H1 (cell line): ENCODE measurements around the gene GULP1.

Experiments
- EZH2 ChIP-seq: fragments of 200-600 bp; sonication (generic); IDR thresholded peaks from 2 replicates; pipeline ENCODE4 v1.7.1; 2012; ENCODE audit warnings: low read depth, mild to moderate bottlenecking, moderate library complexity, low read length, inconsistent platforms; ENCODE audit not compliant: severe bottlenecking
- GABPA ChIP-seq: IDR thresholded peaks from 2 replicates; pipeline ENCODE4 v1.6.1; 2011; ENCODE audit warnings: mild to moderate bottlenecking, low read length, moderate library complexity, borderline replicate concordance; ENCODE audit not compliant: insufficient read depth
- GTF2F1 ChIP-seq: IDR thresholded peaks from 2 replicates; pipeline ENCODE4 v1.6.1; 2012; ENCODE audit warnings: low read depth, low read length, improper control_type of control experiment, borderline replicate concordance
- JUN ChIP-seq: IDR thresholded peaks from 2 replicates; pipeline ENCODE4 v1.6.1; 2011; ENCODE audit warnings: low read depth, mild to moderate bottlenecking, improper control_type of control experiment, low read length
- POLR2A ChIP-seq, 2 experiments: IDR thresholded peaks; 1 replicate in 1 of 2; 2 replicates in 1 of 2; pipeline ENCODE4 v1.6.1; 2011; ENCODE audit warnings: low read depth in 2 of 2, low read length in 2 of 2, mild to moderate bottlenecking in 2 of 2; ENCODE audit errors: control extremely low read depth in 1 of 2
- RBBP5 ChIP-seq: IDR thresholded peaks from 2 replicates; pipeline ENCODE4 v1.7.1; 2012; ENCODE audit warnings: low read depth, mild to moderate bottlenecking, inconsistent platforms, low read length, moderate library complexity, borderline replicate concordance
- SAP30 ChIP-seq: fragments of 300-600 bp; sonication (generic); IDR thresholded peaks from 2 replicates; pipeline ENCODE4 v1.7.1; 2012; ENCODE audit warnings: low read length, moderate library complexity, mild to moderate bottlenecking, inconsistent platforms; ENCODE audit not compliant: insufficient read depth, insufficient replicate concordance
- SIN3A ChIP-seq, 2 experiments: IDR thresholded peaks in 1 of 2; conservative IDR thresholded peaks in 1 of 2; 2 replicates each; pipeline ENCODE4 v1.6.1; 2011 to 2012; ENCODE audit warnings: low read length in 2 of 2, improper control_type of control experiment in 1 of 2, low read depth in 1 of 2, mild to moderate bottlenecking in 1 of 2
- SIX5 ChIP-seq: IDR thresholded peaks from 2 replicates; pipeline ENCODE4 v1.6.1; 2011; ENCODE audit warnings: mild to moderate bottlenecking, low read depth, low read length
- SUZ12 ChIP-seq: fragments of 200-600 bp; sonication (generic); IDR thresholded peaks from 2 replicates; pipeline ENCODE4 v1.6.1; 2012; ENCODE audit warnings: mild to moderate bottlenecking, inconsistent platforms, low read length, moderate library complexity, mixed read lengths
- TF ChIP-seq, protein P1 (sequence below), 3 experiments: IDR thresholded peaks; 1 replicate in 2 of 3; 2 replicates in 1 of 3; pipeline versions ENCODE4 v1.5.1 to v1.6.1; 2011; ENCODE audit warnings: low read length in 3 of 3, mild to moderate bottlenecking in 3 of 3, inconsistent platforms in 2 of 3, low read depth in 1 of 3, moderate library complexity in 1 of 3; ENCODE audit not compliant: insufficient read depth in 1 of 3; ENCODE audit errors: control extremely low read depth in 1 of 3
- TF ChIP-seq, protein P2 (sequence below): IDR thresholded peaks from 2 replicates; pipeline ENCODE4 v1.6.1; 2011; ENCODE audit warnings: low read length, improper control_type of control experiment
- TF ChIP-seq, protein P3 (sequence below): IDR thresholded peaks from 2 replicates; pipeline ENCODE4 v1.6.1; 2012; ENCODE audit warnings: inconsistent platforms
- TF ChIP-seq, protein P4 (sequence below): IDR thresholded peaks from 2 replicates; pipeline ENCODE4 v1.6.1; 2011; ENCODE audit warnings: low read depth, mild to moderate bottlenecking, low read length; ENCODE audit not compliant: insufficient read depth

DNA sequence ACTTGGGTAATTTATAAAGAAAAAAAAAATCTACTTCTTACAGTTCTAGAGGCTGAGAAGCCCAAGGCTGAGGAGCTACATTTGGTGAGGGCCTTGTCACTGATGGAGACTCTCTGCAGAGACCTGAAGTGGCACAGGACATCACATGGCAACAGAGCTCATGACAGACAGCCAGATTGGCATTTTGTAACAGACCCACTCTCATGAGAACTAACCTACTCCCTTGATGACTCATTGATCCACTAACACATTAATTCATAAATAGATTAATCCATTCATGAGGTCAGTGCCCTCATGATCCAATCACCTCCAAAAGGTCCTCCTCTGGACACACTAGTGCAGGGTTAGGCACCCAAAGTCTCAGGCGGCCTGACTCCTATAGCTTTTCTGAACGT is 318.4 kb downstream of the GULP1 start:
- TF ChIP-seq POLR2A (IDR thresholded peaks at IDR 0.05; ENCODE audit: control extremely low read depth in 1 of 2, low read depth in 2 of 2, low read length in 2 of 2) (no peak), SAP30 (no peak), SUZ12 (no peak), JUN (no peak), GTF2F1 (no peak), EZH2 (no peak), SIX5 (no peak), RBBP5 (no peak), SIN3A (conservative IDR thresholded peaks at IDR 0.05 in 1 of 2, IDR thresholded peaks at IDR 0.05 in 1 of 2; ENCODE audit: low read depth in 1 of 2, low read length in 2 of 2) (no peak), GABPA (no peak)
- TF ChIP-seq, protein P1, sequence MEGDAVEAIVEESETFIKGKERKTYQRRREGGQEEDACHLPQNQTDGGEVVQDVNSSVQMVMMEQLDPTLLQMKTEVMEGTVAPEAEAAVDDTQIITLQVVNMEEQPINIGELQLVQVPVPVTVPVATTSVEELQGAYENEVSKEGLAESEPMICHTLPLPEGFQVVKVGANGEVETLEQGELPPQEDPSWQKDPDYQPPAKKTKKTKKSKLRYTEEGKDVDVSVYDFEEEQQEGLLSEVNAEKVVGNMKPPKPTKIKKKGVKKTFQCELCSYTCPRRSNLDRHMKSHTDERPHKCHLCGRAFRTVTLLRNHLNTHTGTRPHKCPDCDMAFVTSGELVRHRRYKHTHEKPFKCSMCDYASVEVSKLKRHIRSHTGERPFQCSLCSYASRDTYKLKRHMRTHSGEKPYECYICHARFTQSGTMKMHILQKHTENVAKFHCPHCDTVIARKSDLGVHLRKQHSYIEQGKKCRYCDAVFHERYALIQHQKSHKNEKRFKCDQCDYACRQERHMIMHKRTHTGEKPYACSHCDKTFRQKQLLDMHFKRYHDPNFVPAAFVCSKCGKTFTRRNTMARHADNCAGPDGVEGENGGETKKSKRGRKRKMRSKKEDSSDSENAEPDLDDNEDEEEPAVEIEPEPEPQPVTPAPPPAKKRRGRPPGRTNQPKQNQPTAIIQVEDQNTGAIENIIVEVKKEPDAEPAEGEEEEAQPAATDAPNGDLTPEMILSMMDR (IDR thresholded peaks at IDR 0.05; ENCODE audit: control extremely low read depth in 1 of 3, insufficient read depth in 1 of 3, low read depth in 1 of 3, low read length in 3 of 3): no peak
- TF ChIP-seq, protein P2, sequence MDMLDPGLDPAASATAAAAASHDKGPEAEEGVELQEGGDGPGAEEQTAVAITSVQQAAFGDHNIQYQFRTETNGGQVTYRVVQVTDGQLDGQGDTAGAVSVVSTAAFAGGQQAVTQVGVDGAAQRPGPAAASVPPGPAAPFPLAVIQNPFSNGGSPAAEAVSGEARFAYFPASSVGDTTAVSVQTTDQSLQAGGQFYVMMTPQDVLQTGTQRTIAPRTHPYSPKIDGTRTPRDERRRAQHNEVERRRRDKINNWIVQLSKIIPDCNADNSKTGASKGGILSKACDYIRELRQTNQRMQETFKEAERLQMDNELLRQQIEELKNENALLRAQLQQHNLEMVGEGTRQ: no peak
- TF ChIP-seq, protein P3, sequence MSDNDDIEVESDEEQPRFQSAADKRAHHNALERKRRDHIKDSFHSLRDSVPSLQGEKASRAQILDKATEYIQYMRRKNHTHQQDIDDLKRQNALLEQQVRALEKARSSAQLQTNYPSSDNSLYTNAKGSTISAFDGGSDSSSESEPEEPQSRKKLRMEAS: no peak
- TF ChIP-seq, protein P4, sequence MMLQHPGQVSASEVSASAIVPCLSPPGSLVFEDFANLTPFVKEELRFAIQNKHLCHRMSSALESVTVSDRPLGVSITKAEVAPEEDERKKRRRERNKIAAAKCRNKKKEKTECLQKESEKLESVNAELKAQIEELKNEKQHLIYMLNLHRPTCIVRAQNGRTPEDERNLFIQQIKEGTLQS: no peak
